ENCODE results near the gene MAP7. TPM values are rescaled to one million over a fixed set of nuclear protein-coding genes. Genes with fewer than 3 reads are reported as not detected.

MAP7 gene
- total and polyA plus RNA-seq, 9 of the 15 experiments (the other 6 are each of a cell fraction or from before 2014, with no cell fraction given), result 0.76 to 7.7 (median 3.9) TPM

- TF ChIP-seq ZBTB11 (CRISPR knock-in tag; IDR thresholded peaks at IDR 0.05), result peak in 1 of 3 experiments; percentile 28; a peak in 1 of 6 replicates
- TF ChIP-seq CC2D1A (IDR thresholded peaks at IDR 0.05), result no peak
- peak; percentile 31 for TF ChIP-seq ZFP36 (IDR thresholded peaks at IDR 0.05; ENCODE audit: low read depth, low read length, partially characterized antibody)
- TF ChIP-seq CXXC5 (CRISPR knock-in tag; IDR thresholded peaks at IDR 0.05), result peak; percentile 60
- no peak for TF ChIP-seq TOE1 (IDR thresholded peaks at IDR 0.05; ENCODE audit: borderline replicate concordance)
- no peak for TF ChIP-seq TOE1 (CRISPR knock-in tag; IDR thresholded peaks at IDR 0.05; ENCODE audit: borderline replicate concordance, low read depth)
- no peak for TF ChIP-seq SUPT5H (IDR thresholded peaks at IDR 0.05)
- TF ChIP-seq E2F3 (CRISPR knock-in tag; IDR thresholded peaks at IDR 0.05), result peak; percentile 40; the same call in 1 of the 2 replicates
- TF ChIP-seq RBBP5 (IDR thresholded peaks at IDR 0.05; ENCODE audit: borderline replicate concordance, insufficient read depth, low read length, poor library complexity, severe bottlenecking), result no peak
- TF ChIP-seq SMAD4 (CRISPR knock-in tag; conservative IDR thresholded peaks at IDR 0.05), result peak; percentile 87; the same call in 1 of the 2 replicates
- no peak for TF ChIP-seq CTCFL (IDR thresholded peaks at IDR 0.05; ENCODE audit: borderline replicate concordance, insufficient read depth, low read depth, low read length, poor library complexity, severe bottlenecking)
- no peak for TF ChIP-seq NR2C1 (IDR thresholded peaks at IDR 0.05)
- peak; percentile 70 for TF ChIP-seq NR2C1 (tag; IDR thresholded peaks at IDR 0.05)
- no peak for TF ChIP-seq IRF2 (CRISPR knock-in tag; IDR thresholded peaks at IDR 0.05)
- TF ChIP-seq CGGBP1 (CRISPR knock-in tag; IDR thresholded peaks at IDR 0.05), result no peak
- TF ChIP-seq ELF4 (CRISPR knock-in tag; IDR thresholded peaks at IDR 0.05), result 0 out of 2 replicates have a peak, but pooled peaks have one; percentile 3
- no peak for TF ChIP-seq ZNF184 (CRISPR knock-in tag; IDR thresholded peaks at IDR 0.05)
- TF ChIP-seq ZBTB17 (CRISPR knock-in tag; IDR thresholded peaks at IDR 0.05), result peak; percentile 62; the same call in 1 of the 2 replicates
- TF ChIP-seq ZNF644 (tag; IDR thresholded peaks at IDR 0.05; ENCODE audit: low read depth), result peak; percentile 70; the same call in 1 of the 2 replicates
- TF ChIP-seq ETV1 (tag; conservative IDR thresholded peaks at IDR 0.05; ENCODE audit: low read depth), result 0 out of 2 replicates have a peak, but pooled peaks have one; percentile 26
- 0 out of 2 replicates have a peak, but pooled peaks have one; percentile 34 for TF ChIP-seq MEF2D (tag; conservative IDR thresholded peaks at IDR 0.05; ENCODE audit: low read depth)
- TF ChIP-seq RCOR1 (IDR thresholded peaks at IDR 0.05; ENCODE audit: borderline replicate concordance in 1 of 2, low read depth in 2 of 2, low read length in 2 of 2), result no peak
These were observed 15.8 kb upstream of the MAP7 start (continued) for GRCh38 chr6:136566007-136566487.
